ENCODE data around the gene ANKS1B.

ANKS1B gene

DNA sequence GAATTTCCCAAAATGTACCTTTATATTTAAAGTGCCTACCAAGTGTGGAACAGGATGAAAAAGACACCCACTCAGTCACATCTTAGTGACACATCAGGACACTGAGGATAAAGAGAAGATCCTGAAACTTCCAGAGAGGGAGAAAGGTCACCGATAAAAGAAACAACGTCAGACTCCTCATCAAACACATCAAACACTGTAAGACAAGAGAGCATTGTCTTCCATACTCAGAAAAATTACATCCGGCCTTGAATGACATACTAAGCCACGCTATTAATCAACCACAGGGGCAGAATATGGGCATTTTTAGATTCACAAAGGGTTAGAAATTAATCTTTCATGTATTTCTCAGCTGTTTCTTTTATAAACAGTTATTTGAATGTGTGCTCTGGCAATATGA lies 849.4 kb downstream of the ANKS1B start:
- DNase-seq (ENCODE audit: low spot score) = no peak

DNA sequence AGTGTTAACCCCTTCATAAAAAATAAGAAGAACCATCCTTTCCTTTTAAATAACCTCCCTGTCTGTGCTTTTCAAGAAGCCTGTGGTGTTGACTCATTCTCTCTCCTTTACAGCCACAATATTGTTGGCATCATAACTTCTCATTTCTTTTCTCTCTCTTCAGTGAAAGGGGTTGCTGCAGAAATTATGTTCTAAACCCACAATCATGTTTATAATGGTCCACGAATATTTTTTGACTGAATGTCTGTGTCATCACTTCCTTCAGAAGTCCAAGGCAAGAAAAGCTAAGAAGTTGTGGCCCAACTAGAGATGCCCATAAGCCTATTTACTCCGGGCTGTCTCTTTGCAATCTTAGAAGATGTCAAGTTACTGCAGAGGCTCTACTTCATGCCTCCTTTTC lies 851.3 kb downstream of the ANKS1B start:
- DNase-seq (ENCODE audit: low spot score) = no peak

DNA sequence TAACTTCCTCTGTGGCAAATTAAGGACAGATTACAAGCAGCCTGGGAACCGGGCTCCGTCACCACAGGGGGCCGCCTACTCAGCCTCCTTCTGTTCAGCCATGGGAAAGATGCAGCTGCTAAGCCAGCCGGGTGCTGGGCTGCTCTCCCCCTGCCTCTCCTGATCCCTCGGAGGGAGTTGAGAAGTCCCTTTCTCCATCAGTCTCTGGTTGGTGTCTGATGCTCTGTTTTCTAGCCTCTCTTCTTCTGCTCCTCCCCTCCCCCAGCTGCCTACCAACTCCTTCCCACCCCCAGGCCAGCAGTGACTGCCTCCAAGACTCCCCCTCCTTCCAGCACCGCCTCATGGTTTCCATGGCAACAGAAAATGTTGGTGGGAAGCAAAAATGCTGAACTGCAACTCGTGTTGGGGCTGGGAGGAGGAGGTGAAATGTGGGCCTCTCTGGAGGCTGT lies 853.0 kb downstream of the ANKS1B start:
- DNase-seq (ENCODE audit: low spot score) = peak; percentile 65

DNA sequence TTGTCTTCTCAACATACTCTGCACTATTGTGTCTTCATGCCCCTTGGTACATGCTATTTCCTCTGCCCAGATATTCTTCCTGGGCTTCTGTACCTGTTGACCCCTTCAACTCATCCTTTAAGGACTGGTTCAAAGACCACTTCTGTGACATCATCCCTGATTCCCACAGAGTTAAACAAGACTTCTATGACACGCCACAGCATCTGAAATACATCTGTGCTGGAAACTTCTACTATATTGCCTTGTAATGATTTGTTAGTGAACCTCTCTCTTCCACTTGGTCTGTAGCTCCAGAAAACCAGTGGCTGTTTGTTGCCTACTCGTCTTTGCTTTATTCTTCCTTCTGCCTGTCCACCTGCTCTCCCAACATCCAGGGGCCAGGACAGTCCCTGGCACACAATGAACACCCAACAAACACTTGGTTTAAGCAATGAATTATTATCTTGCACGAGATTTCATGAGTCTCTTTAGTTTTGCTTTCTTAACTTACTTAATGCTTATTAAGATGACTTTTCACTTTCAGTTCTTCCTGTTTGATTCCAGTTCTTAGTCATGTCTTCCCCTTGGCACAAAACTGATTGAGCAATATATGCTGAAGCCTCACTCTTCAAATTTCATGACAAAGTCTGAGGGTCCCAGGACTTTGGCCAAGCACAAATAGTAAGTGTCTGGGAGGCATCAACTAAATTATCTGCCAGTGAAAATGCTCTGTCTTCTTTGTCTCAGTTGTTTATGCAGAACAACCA lies 853.8 kb downstream of the ANKS1B start:
- no peak for DNase-seq (ENCODE audit: low spot score)

DNA sequence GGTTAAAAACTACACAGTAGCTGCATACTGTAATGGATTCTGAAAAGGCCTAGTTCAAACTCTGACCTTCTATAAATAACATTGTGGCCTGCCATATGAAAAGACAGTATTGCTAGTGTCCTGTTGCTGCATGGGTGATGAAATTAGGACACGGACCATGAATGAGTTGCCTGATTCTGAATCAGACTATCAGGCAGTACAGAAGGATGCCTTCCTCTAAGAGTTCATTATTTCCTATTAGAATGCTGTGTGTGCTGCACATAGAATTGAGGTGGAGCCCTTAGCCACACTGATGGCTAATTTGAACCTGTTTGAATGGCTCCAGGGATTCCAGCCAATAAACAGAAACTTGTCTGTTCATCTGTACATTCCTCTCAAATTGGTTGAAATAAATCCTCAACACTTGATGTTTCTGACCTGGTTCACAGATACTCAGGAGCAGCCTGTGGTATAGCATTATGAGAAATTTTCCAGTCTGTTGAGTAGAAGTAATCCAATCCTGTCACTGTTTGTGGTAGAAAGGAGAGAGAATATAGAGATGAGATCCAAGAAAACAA lies 856.4 kb downstream of the ANKS1B start:
- no peak for DNase-seq (ENCODE audit: low spot score)

DNA sequence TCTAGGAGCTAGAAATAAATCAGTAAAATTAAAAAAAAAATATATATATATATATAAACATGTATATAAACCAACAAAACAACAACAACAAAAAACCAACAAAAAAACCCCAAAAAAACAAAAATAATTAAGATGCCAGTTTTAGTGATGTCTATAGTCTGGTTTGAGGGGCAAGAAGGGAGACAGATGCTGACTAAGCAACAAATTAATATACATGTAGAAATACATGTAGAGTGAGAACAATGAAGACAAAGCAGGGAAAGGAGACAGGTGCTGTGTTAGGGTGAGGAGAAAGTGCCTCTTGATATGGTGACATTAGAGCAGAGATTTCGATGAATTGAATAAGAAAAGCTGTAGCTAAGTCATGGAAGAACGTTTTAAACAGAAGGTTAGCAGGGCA lies 861.8 kb downstream of the ANKS1B start:
- DNase-seq (ENCODE audit: low spot score) = no peak

DNA sequence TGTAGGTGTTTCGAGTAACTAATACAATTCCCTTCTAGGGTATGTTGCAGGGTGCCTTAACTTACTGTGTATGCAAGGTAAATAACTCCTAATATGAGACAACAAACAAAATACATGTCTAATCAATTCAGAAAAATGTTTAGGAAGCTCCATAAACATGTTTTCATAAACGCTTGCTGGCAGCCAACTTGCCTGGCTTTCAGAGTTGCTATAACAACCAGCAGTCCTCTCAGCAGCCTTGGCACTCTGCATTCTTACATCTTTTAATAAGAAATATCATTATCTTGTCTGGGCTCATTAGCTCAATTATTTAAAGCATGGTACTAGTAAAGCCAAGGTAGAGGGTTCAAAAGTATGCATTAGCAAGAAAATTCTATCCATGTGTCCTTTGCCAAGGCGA lies 862.2 kb downstream of the ANKS1B start:
- no peak for DNase-seq (ENCODE audit: low spot score)

DNA sequence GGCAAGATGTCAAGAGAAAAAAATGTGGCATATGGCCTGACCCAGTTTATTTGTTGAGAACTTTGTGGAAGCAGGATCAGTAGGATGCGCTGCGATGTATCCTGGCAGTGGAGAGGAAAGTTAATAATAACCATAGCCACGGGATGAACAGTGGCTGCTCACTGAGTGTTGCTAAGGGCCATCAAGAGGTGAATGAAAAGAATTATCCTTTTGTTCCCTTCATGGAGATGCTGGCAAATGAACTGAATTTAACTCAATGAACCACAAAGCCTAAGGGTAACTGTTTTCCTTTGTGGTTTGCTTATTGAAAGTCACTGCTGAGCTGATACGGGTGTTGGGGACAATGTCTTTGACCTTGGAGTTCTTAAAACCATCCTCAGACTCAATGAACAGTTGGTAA lies 863.2 kb downstream of the ANKS1B start:
- DNase-seq (ENCODE audit: low spot score) = no peak

DNA sequence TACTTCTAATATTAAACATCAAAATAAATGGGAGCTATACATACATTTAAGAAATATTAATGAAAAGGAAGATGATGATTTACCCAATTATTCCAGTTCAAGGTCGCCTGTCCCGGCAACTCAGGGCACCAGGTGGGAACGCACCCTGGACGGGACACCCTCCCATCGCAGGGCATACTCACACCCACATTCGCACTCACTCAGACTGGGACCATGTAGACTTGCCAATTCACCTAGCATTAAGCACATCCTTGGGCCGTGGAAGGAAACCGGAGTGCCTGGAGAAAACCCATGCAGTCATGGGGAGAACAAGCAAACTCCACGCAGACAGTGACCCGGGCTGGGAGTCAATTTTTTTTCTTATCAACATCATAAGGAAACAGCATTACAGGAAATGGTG lies 864.8 kb downstream of the ANKS1B start:
- DNase-seq (ENCODE audit: low spot score) = no peak

DNA sequence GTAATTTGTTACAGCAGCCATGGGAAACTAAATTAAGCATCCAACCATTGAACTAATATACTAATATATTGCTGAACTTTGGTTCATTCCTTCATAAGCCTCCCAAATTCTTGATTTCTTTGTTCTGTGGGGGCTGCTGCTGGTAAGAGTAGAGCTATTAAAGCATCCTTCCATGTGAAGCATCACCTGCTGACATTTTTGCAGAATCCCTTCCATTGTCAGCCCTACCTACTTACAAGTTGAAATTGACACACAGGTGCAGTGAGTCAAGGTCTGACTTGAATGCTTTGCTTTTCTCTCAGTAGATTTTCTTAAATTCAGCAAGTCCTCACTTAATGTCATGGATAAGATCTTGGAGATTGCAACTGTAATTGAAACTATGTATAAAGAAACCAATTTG lies 865.3 kb downstream of the ANKS1B start:
- DNase-seq (ENCODE audit: low spot score) = no peak

DNA sequence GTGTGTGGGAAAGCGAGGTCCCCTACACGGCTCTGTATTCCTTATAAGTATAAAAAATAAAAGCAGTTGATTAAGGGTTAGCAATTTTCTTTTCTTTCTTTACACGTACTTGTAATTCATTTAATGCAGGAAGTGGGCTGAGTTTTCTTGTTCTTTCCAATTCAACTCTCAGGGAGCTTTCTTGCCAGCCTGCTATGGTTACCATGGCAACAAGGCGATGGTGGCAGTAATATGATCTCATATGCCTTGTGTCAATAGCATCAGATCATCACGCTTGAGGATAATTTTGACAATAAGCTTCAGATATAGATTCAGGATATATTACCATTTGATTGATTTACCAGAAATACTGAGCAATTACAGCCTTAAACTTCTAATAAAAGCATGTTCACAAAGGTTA lies 873.1 kb downstream of the ANKS1B start:
- peak; percentile 62 for DNase-seq (ENCODE audit: low spot score)

DNA sequence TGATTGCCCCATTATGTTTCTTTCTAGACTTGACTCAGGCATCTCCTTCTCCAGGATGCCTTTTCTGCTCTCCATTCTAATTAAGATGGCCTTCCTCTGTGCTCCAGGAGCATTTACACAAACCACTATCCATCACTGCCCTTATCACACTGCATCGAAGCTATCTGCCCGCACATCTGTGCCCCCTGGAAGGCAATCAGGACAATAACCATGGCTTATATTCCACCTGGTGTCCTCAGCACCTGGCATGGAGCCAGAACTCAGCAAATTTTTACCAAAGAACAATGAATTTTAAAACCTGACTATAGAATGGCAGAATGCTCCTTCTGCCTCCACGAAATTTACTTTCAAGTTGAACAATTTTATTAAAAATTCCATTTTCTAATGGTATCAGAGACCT lies 873.9 kb downstream of the ANKS1B start:
- peak; percentile 67 for DNase-seq (ENCODE audit: low spot score)

DNA sequence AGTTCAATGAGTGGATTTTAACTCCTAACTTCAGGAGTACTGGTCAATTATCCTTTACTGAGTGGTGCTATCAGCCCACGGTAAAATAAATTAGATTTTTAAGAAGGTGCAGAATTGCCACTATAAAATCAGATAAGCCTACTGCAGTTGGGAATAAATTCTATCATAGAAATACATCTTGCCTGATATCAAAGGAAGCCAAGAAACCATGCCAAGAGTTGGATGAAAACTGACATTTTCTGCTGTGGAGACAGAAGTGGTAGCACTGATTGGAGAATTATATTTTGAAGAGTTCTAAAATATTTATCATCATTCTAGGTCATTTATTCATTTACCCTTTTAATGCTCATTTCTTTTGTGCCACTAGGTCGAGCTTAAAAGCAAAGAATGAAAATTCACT lies 874.5 kb downstream of the ANKS1B start:
- DNase-seq (ENCODE audit: low spot score) = no peak

DNA sequence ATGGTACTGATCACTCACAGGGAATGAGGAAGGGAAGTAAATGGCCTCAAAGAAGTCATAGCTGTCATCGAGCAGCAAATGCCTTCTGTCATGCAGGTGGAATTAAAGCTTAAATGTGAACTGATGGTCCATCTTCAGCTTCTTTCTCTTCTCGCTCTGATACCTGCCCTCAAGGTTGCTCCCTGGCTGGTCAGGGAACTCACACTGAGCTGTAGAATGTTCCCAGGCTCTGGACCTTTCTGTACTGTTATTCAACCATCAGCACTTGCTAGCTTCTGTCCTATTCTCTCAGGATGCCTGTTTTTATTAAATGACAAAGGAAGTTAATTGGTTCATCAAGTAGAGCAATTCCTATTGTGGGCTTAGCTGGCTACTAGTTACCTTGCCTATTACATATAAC lies 875.8 kb downstream of the ANKS1B start:
- DNase-seq (ENCODE audit: low spot score) = no peak

DNA sequence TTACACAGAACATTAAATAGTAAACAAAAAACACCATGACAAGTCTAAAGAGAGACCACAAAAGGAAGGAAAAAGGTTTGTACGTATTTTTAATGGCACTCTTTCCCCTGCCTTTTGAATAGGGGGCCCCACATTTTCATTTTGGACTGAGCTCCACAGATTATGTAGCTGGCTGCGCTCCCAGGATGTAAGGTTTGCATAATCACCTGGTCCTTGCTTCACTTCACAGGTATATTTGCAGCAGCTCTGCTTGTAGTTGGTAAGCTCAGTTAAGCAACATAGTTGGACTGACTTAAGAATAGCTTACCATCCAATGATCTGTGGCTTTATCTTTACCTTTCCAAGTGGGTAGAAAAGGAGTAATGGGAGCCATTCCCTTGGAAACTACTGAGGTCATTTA lies 885.0 kb downstream of the ANKS1B start:
- DNase-seq (ENCODE audit: low spot score) = no peak

DNA sequence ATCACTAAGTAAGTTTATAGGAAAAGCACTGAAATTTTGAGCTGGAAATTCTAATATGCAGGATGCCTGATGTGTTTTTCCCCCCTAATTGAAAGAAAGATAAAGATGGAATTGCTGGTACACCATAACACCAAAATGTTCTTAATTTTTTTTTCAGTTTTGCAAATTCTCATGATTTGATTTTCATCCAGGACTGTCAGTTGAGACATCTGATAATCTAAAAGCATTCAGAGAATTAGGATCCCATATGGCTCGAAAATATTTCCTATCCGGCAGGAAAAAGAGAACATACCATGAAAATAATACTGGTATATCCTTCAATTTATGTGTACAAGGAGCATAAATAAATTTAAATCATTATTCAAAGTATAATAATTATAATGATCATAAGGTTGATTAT lies 887.6 kb downstream of the ANKS1B start:
- DNase-seq (ENCODE audit: low spot score) = no peak

DNA sequence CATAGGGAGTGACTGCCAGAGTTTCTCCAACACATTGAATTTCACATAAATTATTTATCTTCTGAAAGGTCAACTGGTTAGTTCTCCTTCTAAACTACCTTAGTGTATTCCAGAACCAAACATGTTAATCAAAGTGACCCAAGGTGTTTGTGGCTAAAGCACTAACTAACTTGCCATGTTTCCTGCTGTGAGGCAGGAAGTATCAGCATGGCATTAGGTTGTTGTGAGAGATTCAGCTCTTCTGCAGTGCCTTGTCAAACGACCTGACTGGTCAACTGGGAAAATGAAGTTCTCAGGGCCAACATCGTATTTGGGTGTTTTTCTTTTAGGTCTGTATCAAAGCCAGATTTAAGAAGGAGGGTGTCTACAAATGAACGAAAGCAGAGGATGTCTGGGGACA lies 891.6 kb downstream of the ANKS1B start:
- DNase-seq (ENCODE audit: low spot score) = no peak

DNA sequence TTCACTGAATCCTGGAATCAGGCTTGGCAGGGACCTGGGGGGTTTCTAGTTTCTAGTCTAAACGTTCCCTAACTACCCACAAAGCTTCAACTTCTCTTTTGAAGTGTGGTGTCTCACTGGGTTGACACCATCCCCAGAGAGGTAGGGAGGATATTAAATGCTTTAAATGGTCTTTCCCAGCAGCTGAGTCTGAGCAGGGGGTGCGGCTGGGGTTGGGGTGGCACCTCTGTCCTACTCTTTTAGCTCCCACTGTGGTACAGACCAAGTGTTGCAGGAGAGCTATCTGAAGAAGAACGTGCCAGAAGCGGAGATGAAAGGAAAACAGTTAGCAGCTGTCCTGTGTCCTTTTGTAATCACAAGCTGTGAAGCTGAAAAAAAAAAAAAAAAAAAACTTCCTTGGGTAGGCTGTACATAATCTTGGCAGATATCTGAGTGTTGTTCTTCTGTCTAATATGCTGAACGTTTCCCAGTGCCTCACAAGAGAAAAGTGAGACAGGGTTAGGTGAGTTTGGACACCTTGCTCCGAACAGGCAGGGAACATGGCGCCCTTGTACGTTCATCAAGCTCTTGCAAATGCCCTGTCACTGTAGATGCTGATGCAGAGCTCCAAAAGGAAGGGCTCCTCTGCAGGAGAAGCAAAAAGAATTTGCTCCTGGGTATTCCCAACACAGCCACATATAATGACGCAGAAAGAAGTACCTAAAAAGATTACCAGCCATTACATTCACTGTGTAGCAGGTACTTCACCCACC lies 892.5 kb downstream of the ANKS1B start:
- no peak for DNase-seq (ENCODE audit: low spot score)

DNA sequence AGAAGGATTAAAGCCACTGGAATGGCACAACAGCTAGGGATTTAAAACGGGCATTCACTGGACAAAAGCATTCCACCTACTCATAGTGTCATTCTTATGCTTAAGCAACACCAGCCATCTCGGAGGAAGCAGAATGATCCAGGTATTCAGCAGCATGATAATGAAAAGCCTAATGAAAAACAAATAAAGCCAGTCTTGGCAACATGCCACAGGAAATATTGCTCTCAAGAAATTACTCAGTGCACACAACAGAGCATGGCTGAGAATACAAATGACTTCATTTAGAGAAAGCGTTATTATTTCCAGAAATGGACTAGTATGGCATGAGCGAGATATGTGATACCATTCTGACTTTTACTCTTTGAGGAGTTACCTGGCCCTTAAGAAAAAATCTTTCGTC lies 897.5 kb downstream of the ANKS1B start:
- no peak for DNase-seq (ENCODE audit: low spot score)

DNA sequence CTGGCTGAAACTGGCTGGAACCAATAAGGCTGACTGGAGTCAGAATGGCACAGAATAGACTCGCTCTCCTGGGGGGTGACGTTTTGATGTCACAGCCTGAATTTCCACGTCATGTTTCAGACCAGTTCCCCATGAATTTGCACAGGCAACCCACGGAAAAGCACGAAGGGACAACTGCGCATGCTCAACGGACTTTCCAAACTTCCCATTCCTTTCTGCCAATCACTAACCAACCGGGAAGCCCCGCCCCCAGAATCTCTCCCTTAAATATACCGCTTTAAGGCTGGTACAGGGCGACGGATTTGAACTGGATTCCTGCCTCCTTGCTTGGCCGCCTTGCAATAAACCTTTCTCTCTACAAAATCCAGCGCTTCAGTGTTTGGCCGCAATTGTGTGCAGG lies 904.9 kb downstream of the ANKS1B start:
- DNase-seq (ENCODE audit: low spot score) = no peak

DNA sequence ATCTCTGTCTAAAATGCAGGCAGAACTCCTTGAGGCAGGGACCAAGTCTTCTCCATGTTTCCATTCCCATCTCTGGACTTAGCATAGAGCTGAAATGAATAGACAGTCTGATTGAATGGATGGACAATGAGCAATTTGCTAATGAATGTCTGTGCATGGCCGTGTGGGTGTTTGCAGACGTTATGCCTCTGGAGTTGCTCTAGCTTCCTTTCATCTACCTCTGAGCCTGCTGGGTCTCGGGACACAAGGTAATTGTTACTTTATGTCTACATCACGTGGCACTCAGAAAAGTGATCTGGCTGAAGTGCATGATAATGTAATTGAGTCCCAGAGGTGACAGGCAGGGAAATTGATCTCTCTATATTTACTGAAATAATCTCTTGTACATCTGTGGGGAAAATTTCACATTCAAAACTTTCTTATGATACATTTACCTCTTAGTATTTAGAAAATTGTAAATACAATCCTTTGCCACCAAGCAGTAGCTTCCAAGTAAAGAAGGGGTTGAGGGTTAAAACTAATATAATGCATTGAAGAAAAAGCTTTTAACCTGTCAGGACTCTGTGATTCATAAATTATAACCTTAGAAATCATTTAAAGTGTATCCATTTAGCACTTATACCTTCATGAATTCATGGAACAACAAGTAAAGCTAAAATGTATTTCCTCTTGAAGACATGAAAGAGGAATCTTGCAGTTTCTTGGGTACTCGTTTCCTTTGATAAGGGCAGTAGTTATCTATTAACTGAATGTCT lies 915.6 kb downstream of the ANKS1B start:
- DNase-seq (ENCODE audit: low spot score) = peak; percentile 26

DNA sequence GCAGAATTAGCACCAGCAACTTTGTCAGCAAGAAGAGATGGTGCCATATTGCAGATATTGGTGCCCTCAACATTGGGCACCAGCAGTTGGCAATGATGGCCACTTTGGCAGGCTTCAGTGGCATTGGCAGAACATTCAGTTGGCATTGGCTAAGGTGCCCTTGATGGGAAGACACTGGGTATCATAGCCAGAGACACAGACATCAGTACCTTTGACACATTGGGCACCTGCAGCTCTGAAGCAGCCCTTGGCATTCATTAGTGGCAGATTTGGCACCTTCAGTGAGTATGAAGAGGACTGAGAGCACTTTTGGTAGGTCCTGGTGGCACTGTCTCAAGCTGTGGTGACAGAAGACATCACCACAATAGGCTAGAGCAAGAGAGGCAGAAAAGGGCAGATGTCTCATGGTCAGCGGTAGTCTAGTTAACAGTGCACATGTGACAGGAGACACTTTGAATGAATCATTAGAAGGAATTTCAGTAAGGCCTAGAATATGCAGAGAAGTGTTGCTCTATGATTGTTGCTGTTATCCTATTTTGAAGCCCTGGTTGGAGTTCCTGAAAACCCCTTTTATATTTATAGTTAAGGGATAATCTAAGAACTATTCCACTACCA lies 917.5 kb downstream of the ANKS1B start:
- DNase-seq (ENCODE audit: low spot score) = no peak
